Activated naive CD4-positive, alpha-beta T cell treated with anti-CD3 and anti-CD28 coated beads, Interleukin-2, amount 10 ng/mL, durations not matched to agents 7 days and 5 days (primary cell): ENCODE results near the gene CXCL17.
"Not testable (repeated sequence)": the region's sequence is repeated elsewhere in the genome, so short reads cannot be mapped to it uniquely, and the experiment has no call there.

ENCODE experiments used
- CTCF ChIA-PET: fragments of 350-600 bp; sonication (Branson Sonifier 250); formaldehyde crosslinking; loops from one replicate; lab custom pipeline; 2021; ENCODE audit warnings: antibody characterized with exemption; lab: Charles Lee
- DNase-seq: peaks from one replicate; pipeline ENCODE4 v3.0.0-alpha.2; 2020
- H3K27ac Mint-ChIP-seq: one replicate; pipeline ENCODE4 v1.8.0; 2021; ENCODE audit warnings: mild to moderate bottlenecking, moderate library complexity, mixed read lengths
- H3K27me3 Mint-ChIP-seq: one replicate; pipeline ENCODE4 v1.8.0; 2021; ENCODE audit warnings: mild to moderate bottlenecking, mixed read lengths
- H3K36me3 Mint-ChIP-seq: one replicate; pipeline ENCODE4 v1.8.0; 2021; ENCODE audit warnings: mixed read lengths
- H3K4me1 Mint-ChIP-seq: one replicate; pipeline ENCODE4 v1.8.0; 2021; ENCODE audit warnings: mixed read lengths
- H3K4me3 Mint-ChIP-seq: one replicate; pipeline ENCODE4 v1.8.0; 2021; ENCODE audit warnings: mild to moderate bottlenecking, moderate library complexity, mixed read lengths
- H3K9me3 Mint-ChIP-seq: one replicate; pipeline ENCODE4 v1.8.0; 2021; ENCODE audit warnings: mixed read lengths

The CXCL17 gene

DNA sequence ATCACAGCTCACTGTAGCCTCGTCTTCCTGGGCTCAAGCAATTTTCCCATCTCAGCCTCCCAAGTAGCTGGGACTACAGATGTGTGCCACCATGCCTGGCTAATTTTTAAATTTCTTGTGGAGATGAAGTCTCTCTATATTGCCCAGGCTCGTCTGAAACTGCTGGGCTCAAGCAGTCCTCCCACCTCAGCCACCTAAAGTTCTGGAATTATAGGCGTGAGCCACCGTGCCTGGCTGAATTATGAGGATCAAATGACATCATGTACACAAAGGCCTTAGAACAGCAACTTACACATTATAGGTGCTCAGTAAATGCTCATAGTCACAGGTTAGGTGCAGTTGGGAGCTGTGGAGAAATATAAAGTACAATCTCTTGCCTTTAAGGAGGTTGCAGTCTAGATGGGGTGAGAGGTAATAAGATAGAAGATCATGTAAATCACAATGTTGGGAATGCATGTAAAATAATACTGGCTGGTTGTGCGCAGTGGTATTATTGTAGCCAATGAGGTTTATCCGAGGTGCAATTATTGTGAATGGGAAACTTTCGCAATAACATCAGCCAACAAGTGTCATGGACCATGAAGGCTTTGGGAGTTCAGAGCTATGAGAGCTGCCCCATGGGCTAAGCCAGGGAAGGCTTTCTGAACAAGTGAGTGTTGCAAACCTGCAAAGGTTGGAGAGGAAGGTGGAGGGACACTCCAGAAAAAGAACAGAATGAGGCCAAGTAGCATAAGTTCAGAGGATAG is 29.8 kb upstream of the CXCL17 start:
- Mint-ChIP-seq H3K36me3 (no peaks in the 10 kb centered on the region), H3K27ac (no peak overlapping the region), H3K4me1 (peaks cover 11% of the 10 kb centered on the region), H3K9me3 (no peaks in the 10 kb centered on the region), H3K4me3 (no peak overlapping the region), H3K27me3 (peaks cover 25% of the 10 kb centered on the region)
- DNase-seq = no peak
- CTCF ChIA-PET = interaction anchor here (1.4 kb wide), 1 partner anchor 21 kb away, joined by 4 read pairs; no protein-coding TSS in a partner anchor

DNA sequence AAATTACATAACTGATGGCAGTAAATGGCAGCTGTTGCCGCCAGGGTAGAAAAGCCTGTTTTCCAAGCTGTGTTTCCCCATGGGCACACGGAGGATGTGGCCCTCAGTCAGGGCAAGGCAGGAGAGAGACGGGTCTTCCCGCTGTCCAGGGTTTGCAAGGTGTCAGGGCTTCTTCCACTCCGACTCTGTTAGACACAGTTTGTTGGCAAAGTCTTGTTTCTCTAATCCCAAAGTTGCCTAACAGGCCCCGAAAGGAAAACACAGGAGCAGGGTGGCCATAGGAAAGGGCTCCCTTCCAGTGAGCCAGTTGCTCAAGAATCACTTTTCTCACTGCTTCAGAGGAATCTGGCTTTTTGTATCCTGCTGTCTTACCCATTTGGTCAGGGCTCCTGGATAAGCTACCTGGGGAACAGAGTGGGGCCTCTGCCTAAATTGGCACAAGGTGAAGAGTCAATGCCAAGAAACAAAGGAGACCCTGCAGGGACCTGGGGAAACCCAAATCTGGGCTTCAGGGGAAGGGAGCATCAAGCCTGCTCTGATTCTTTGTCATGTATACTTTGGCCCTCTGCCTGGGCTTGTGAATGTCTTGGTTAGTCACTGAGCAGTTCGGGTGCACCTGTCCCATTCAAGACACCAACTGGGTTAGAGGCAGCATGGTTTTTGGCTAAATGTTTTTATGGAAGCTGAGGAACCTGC is 29.0 kb upstream of the CXCL17 start:
- Mint-ChIP-seq H3K36me3 (no peaks in the 10 kb centered on the region), H3K4me3 (no peak overlapping the region), H3K9me3 (no peaks in the 10 kb centered on the region), H3K4me1 (peaks cover 20% of the 10 kb centered on the region), H3K27me3 (peaks cover 25% of the 10 kb centered on the region), H3K27ac (no peak overlapping the region)
- DNase-seq = no peak
- CTCF ChIA-PET = interaction anchor here (1.4 kb wide), 1 partner anchor 20 kb away, joined by 4 read pairs; no protein-coding TSS in a partner anchor

DNA sequence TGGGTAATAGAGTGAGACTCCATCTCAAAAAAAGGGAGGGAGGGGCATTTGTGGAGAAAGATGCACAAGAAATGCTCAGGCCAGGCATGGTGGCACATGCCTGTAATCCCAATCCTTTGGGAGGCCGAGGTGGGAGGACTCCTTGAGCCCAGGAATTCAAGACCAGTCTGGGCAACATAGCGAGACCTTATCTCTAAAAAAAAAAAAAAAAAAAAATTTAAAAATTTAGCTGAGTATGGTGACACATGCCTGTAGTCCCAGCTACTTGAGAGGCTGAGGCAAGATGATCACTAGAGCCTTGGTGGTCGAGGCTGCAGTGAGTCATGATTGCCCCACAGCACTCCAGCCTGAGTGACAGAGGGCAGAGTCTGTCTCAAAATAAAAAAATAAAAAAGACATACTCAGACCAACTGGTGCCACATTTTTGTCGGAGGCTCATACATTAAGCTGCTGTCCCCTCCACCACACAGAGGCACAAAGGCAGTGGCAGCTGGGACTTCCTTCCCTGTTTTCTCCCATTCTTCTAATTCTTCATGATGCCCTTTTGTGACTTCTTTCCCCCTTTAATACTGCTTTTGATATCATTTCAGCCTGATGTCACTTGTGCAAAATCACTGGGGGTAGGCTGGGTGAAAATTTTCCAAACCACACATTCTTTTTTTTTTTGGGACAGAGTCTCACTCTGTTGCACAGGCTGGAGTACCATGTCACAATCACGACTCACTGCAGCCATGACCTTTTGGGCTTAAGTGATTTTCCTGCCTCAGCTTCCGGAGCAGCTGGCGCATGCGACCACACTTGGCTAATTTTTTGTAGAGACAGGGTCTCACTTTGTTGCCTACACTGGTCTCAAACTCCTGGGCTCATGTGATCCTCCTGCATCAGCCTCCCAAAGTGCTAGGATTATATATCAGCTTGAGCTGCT is 26.8 kb upstream of the CXCL17 start:
- H3K36me3 Mint-ChIP-seq = no peaks in the 10 kb centered on the region
- H3K27me3 Mint-ChIP-seq = peaks cover 19% of the 10 kb centered on the region
- CTCF ChIA-PET = interaction anchor here (0.6 to 2.1 kb wide), 6 partner anchors 18 to 61 kb away, joined by 3 to 6 read pairs (median 4); partner anchors contain the start of gene CEACAM1
- no peak overlapping the region for H3K4me3 Mint-ChIP-seq
- no peak for DNase-seq
- no peaks in the 10 kb centered on the region for H3K9me3 Mint-ChIP-seq
- peaks cover 29% of the 10 kb centered on the region for H3K4me1 Mint-ChIP-seq
- H3K27ac Mint-ChIP-seq = no peak overlapping the region

DNA sequence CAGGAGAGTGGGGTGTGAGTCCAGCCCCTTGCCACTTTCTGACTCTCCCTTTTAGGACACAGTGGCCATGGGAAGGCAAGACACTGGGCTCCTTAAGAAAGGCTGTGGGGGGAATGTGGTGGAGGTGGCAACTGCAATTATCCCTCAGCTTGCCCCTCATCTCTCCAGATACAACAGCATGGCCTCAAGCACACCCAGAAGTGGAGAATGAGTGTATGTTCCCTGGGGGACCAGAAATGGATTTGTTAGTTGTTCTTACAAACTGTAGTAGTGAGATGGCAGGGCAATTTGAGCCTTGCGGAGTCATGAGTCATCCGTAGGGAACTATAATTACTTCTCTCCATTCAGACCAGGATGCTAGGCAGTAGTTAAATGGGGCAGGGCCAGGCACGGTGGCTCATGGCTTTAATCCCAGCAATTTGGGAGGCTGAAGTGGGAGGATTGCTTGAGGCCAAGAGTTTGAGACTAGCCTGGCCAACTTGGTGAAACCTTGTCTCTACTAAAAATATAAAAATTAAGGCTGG is 25.6 kb upstream of the CXCL17 start:
- no peak for DNase-seq
- H3K27me3 Mint-ChIP-seq = peaks cover 16% of the 10 kb centered on the region
- no peaks in the 10 kb centered on the region for H3K36me3 Mint-ChIP-seq
- no peak overlapping the region for H3K27ac Mint-ChIP-seq
- CTCF ChIA-PET = interaction anchor here (1.3 to 1.6 kb wide), 2 partner anchors 18 to 60 kb away, joined by 3 to 6 read pairs; partner anchors contain the start of gene CEACAM1
- H3K9me3 Mint-ChIP-seq = no peaks in the 10 kb centered on the region
- peaks cover 29% of the 10 kb centered on the region for H3K4me1 Mint-ChIP-seq
- no peak overlapping the region for H3K4me3 Mint-ChIP-seq

GRCh38 chr19:42467183-42467760 is 24.5 kb upstream of the CXCL17 start:
- Mint-ChIP-seq H3K36me3 (no peaks in the 10 kb centered on the region), H3K4me3 (no peak overlapping the region), H3K4me1 (peaks cover 29% of the 10 kb centered on the region), H3K27ac (no peak overlapping the region), H3K9me3 (no peaks in the 10 kb centered on the region), H3K27me3 (peaks cover 11% of the 10 kb centered on the region)
- CTCF ChIA-PET = interaction anchor here (0.9 to 1.6 kb wide), 5 partner anchors 16 to 168 kb away, joined by 3 to 6 read pairs (median 3); partner anchors contain the start of gene CEACAM1
- no peak for DNase-seq

DNA sequence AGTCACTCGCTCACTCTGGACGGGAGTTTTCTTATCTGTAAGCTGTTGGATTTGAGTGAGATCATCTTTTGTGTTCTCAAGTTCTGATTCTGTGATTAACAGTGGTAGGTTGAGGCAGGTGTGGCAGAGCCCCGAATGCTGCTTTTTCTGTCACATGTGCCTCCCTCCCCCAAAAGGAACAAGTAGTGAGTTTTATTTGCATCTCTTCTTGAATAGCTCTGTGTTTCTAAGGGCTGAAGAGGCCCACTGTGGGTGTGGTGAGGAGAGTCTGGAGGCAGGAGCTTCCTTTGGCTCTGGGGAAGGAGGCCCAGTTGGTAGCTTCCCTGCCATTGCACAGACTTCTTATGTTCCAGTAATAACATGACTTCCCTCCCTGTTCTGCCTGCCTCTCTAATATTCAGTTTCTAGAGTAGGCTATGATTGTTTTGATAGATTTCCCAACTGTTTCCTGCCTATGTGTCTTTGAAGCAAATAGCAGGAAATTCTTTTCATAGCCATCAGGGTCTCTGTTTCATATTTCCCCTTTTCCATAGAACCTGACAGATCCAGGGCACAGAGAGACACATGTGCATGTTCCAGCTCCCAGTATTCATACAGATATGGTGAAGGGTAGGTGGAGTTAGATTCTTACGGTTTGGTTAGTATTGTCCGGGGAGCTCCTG is 23.9 kb upstream of the CXCL17 start:
- H3K9me3 Mint-ChIP-seq = no peaks in the 10 kb centered on the region
- CTCF ChIA-PET = interaction anchor here (0.8 to 1.6 kb wide), 8 partner anchors 11 to 168 kb away, joined by 3 to 6 read pairs (median 4); partner anchors contain the start of gene CEACAM1
- H3K27me3 Mint-ChIP-seq = peaks cover 8% of the 10 kb centered on the region
- H3K36me3 Mint-ChIP-seq = no peaks in the 10 kb centered on the region
- H3K4me1 Mint-ChIP-seq = peaks cover 29% of the 10 kb centered on the region
- no peak for DNase-seq
- no peak overlapping the region for H3K4me3 Mint-ChIP-seq
- H3K27ac Mint-ChIP-seq = no peak overlapping the region

DNA sequence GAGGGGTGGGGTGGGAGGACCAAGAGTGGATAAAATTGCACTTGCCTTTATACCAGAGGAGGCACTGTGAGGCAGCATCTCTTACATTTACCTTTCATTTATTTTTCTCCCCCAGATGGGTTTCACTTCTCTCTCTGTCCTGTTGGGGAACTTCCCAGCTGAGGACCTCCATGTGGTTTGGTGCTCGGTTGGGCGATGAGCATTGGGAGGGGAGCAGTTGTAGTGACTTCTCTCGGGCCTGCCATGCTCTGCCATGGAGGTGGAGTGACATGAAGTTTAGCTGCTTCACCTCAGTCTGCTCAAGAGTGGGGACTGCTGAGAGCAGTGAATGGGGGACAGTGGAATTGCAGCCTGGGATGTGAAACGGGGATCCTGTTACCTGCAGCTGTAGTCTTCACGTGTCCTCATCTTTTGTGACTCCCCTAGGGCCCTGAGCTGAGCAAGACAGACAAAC is 23.1 kb upstream of the CXCL17 start:
- no peaks in the 10 kb centered on the region for H3K36me3 Mint-ChIP-seq
- CTCF ChIA-PET = interaction anchor here (0.8 to 1.4 kb wide), 4 partner anchors 10 to 62 kb away, joined by 3 to 5 read pairs (median 4); partner anchors contain the start of gene CEACAM1
- no peak overlapping the region for H3K27ac Mint-ChIP-seq
- peaks cover 6% of the 10 kb centered on the region for H3K27me3 Mint-ChIP-seq
- peaks cover 29% of the 10 kb centered on the region for H3K4me1 Mint-ChIP-seq
- no peak overlapping the region for H3K4me3 Mint-ChIP-seq
- DNase-seq = no peak
- no peaks in the 10 kb centered on the region for H3K9me3 Mint-ChIP-seq

- peaks cover 10% of the 10 kb centered on the region for H3K4me1 Mint-ChIP-seq
- no peak for DNase-seq
- no peak overlapping the region for H3K27ac Mint-ChIP-seq
- CTCF ChIA-PET = interaction anchor here (1.1 kb wide), 1 partner anchor 11 kb away, joined by 4 read pairs; no protein-coding TSS in a partner anchor
- no peaks in the 10 kb centered on the region for H3K9me3 Mint-ChIP-seq
- H3K27me3 Mint-ChIP-seq = no peaks in the 10 kb centered on the region
- H3K4me3 Mint-ChIP-seq = no peak overlapping the region
- no peaks in the 10 kb centered on the region for H3K36me3 Mint-ChIP-seq
These were observed 19.1 kb upstream of the CXCL17 start for GRCh38 chr19:42461700-42462324.

DNA sequence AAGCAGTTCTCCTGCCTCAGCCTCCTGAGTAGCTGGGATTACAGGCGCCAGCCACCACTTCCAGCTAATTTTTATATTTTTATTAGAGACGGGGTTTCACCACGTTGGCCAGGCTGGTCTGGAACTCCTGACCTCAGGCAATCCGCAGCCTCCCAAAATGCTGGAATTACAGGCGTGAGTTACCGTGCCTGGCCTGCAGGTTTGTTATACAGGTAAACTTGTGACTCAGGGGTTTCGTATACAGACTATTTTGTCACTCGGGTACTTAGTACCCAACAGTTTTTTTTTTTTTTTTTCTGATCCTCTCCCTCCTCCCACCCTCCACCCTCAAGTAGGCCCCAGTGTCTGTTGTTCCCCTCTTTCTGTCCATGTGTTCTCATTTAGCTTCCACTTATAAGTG is 18.5 kb upstream of the CXCL17 start:
- H3K4me3 Mint-ChIP-seq, H3K36me3 Mint-ChIP-seq, H3K4me1 Mint-ChIP-seq, H3K9me3 Mint-ChIP-seq, CTCF ChIA-PET, H3K27ac Mint-ChIP-seq, H3K27me3 Mint-ChIP-seq, DNase-seq: not testable (repeated sequence)

- Mint-ChIP-seq H3K27ac (no peak overlapping the region), H3K9me3 (no peaks in the 10 kb centered on the region), H3K27me3 (peaks cover 7% of the 10 kb centered on the region), H3K4me1 (peaks cover 14% of the 10 kb centered on the region), H3K36me3 (no peaks in the 10 kb centered on the region), H3K4me3 (no peak overlapping the region)
- CTCF ChIA-PET = interaction anchor here (1.0 kb wide), 1 partner anchor 10 kb away, joined by 4 read pairs; no protein-coding TSS in a partner anchor
- no peak for DNase-seq
These were observed 17.2 kb upstream of the CXCL17 start for GRCh38 chr19:42459926-42460325.

- Mint-ChIP-seq H3K4me1 (peaks cover 42% of the 10 kb centered on the region), H3K27me3 (peaks cover 23% of the 10 kb centered on the region), H3K9me3 (no peaks in the 10 kb centered on the region), H3K4me3 (no peak overlapping the region), H3K27ac (no peak overlapping the region), H3K36me3 (no peaks in the 10 kb centered on the region)
- no peak for DNase-seq
- CTCF ChIA-PET = interaction anchor here (0.9 to 2.8 kb wide), 5 partner anchors 11 to 141 kb away, joined by 3 to 18 read pairs (median 5); no protein-coding TSS in a partner anchor
These were observed 12.9 kb upstream of the CXCL17 start for GRCh38 chr19:42455621-42456081.

GRCh38 chr19:42455086-42455485 is 12.3 kb upstream of the CXCL17 start:
- no peaks in the 10 kb centered on the region for H3K9me3 Mint-ChIP-seq
- CTCF ChIA-PET = interaction anchor here (0.9 to 2.8 kb wide), 6 partner anchors 11 to 141 kb away, joined by 3 to 18 read pairs (median 4); partner anchors contain the start of gene CEACAM1
- H3K27me3 Mint-ChIP-seq = peaks cover 23% of the 10 kb centered on the region
- no peak overlapping the region for H3K27ac Mint-ChIP-seq
- peaks cover 42% of the 10 kb centered on the region for H3K4me1 Mint-ChIP-seq
- H3K4me3 Mint-ChIP-seq = no peak overlapping the region
- no peaks in the 10 kb centered on the region for H3K36me3 Mint-ChIP-seq
- no peak for DNase-seq
